Colonic mucosa (tissue), 4 donors: ENCODE data around the gene LY6G6F. TPM values are rescaled to one million over a fixed set of nuclear protein-coding genes. Genes with fewer than 3 reads are reported as not detected.
A peak's percentile ranks its signal among the peaks of the same experiment; 100 is the strongest.

Source experiments
- DNase-seq: peaks from one replicate; pipeline ENCODE4 v3.0.0-alpha.2; 2020
- H3K27ac ChIP-seq: fragments of 200-600 bp; one replicate; pipeline ENCODE4 v1.8.0; 2021
- H3K27me3 ChIP-seq: fragments of 200-600 bp; one replicate; pipeline ENCODE4 v1.8.0; 2021
- H3K36me3 ChIP-seq: fragments of 200-600 bp; one replicate; pipeline ENCODE4 v1.8.0; 2021
- H3K4me1 ChIP-seq: fragments of 200-600 bp; one replicate; pipeline ENCODE4 v1.8.0; 2021; ENCODE audit warnings: mild to moderate bottlenecking
- H3K4me3 ChIP-seq: fragments of 200-600 bp; one replicate; pipeline ENCODE4 v1.8.0; 2021
- H3K9ac ChIP-seq, 2 donors: one replicate each; pipeline ENCODE4 v1.7.0; 2013; ENCODE audit warnings: control low read depth in 2 of 2, low read depth in 2 of 2, low read length in 2 of 2
- H3K9me3 ChIP-seq: fragments of 200-600 bp; one replicate; pipeline ENCODE4 v1.8.0; 2021
- CTCF ChIP-seq: fragments of 200-600 bp; IDR thresholded peaks from one replicate; pipeline ENCODE4 v1.8.0; 2022; ENCODE audit warnings: antibody characterized with exemption, mild to moderate bottlenecking
- intact Hi-C: fragments of 100-400 bp; cut with DNase I; formaldehyde crosslinking; loops from one replicate; pipeline ENCODE4 v1.14.1; 2022
- total RNA-seq, 2 donors: library from RNA; stranded (reverse); fragmentation: NEBNext Ultra II Directional in 1 of 2; extraction: Animal tissue kit (Norgen Biotek cat#: 25700) in 1 of 2; gene quantifications; one replicate each; pipeline ENCODE4 v1.2.1, GENCODE V29; 2021
- donor health status: healthy.
- donor health status: DM: no; HTN: no; CAD: no.
- donor health status: DM: no; HTN: no; CAD: no.

LY6G6F gene
- total RNA-seq, 2 donors from 2014 or later = not detected

- no peaks in the 10 kb centered on the region for H3K36me3 ChIP-seq
- DNase-seq = no peak
- intact Hi-C loops = no loop called here
- no peak within 1 kb of the TSS for H3K27ac ChIP-seq
- peak within 1 kb of the TSS in 1 of 2 donors; percentile 69 for H3K9ac ChIP-seq
- no peaks in the 10 kb centered on the region for H3K27me3 ChIP-seq
- peaks cover 5% of the 10 kb centered on the region for H3K4me1 ChIP-seq
- no peak within 1 kb of the TSS for H3K4me3 ChIP-seq
- H3K9me3 ChIP-seq = no peaks in the 10 kb centered on the region
- TF ChIP-seq CTCF = no peak
These were observed 8.6 kb downstream of the LY6G6F start, which contains the start of gene LY6G6D for GRCh38 chr6:31715022-31715958. Gene LY6G6D, plus strand, starts transcription at chr6:31715348. Its CDS starts 8 bp downstream, at chr6:31715356.

GRCh38 chr6:31717499-31718222 lies 11.0 kb downstream of the LY6G6F start:
- H3K9ac ChIP-seq = no peak overlapping the region
- H3K27me3 ChIP-seq = no peaks in the 10 kb centered on the region
- peaks cover 5% of the 10 kb centered on the region for H3K4me1 ChIP-seq
- no peak for TF ChIP-seq CTCF
- intact Hi-C loops = no loop called here
- no peak overlapping the region for H3K27ac ChIP-seq
- no peak for DNase-seq
- H3K9me3 ChIP-seq = no peaks in the 10 kb centered on the region
- no peak overlapping the region for H3K4me3 ChIP-seq
- H3K36me3 ChIP-seq = no peaks in the 10 kb centered on the region

- H3K27ac ChIP-seq = no peak overlapping the region
- no peaks in the 10 kb centered on the region for H3K36me3 ChIP-seq
- TF ChIP-seq CTCF = no peak
- H3K9me3 ChIP-seq = no peaks in the 10 kb centered on the region
- H3K4me1 ChIP-seq = peaks cover 5% of the 10 kb centered on the region
- intact Hi-C loops = no loop called here
- H3K9ac ChIP-seq = no peak overlapping the region
- H3K4me3 ChIP-seq = no peak overlapping the region
- DNase-seq = peak; percentile 89
- no peaks in the 10 kb centered on the region for H3K27me3 ChIP-seq
These were observed 11.6 kb downstream of the LY6G6F start for GRCh38 chr6:31718265-31718664.

GRCh38 chr6:31719001-31719400 lies 12.3 kb downstream of the LY6G6F start:
- no peak for TF ChIP-seq CTCF
- no peak overlapping the region for H3K27ac ChIP-seq
- intact Hi-C loops = no loop called here

GRCh38 chr6:31720196-31720770 lies 13.6 kb downstream of the LY6G6F start:
- no peak for TF ChIP-seq CTCF

More at GRCh38 chr6:31719001-31719400, 12.3 kb downstream of the LY6G6F start:
- Histone ChIP-seq H3K36me3 (no peaks in the 10 kb centered on the region), H3K4me3 (no peak overlapping the region), H3K4me1 (peaks cover under 1% of the 10 kb centered on the region), H3K27me3 (no peaks in the 10 kb centered on the region), H3K9me3 (no peaks in the 10 kb centered on the region), H3K9ac (no peak overlapping the region)
- DNase-seq = no peak

More at GRCh38 chr6:31720196-31720770, 13.6 kb downstream of the LY6G6F start:
- Histone ChIP-seq H3K27ac (no peak overlapping the region), H3K4me3 (no peak overlapping the region), H3K9ac (no peak overlapping the region), H3K4me1 (no peaks in the 10 kb centered on the region), H3K36me3 (no peaks in the 10 kb centered on the region), H3K27me3 (no peaks in the 10 kb centered on the region), H3K9me3 (no peaks in the 10 kb centered on the region)
- no peak for DNase-seq
- intact Hi-C loops = no loop called here
